Activated CD8-positive, alpha-beta T cell treated with anti-CD3 and anti-CD28 coated beads, Interleukin-2, amount 10 ng/mL, durations not matched to agents 7 days and 5 days (primary cell): Measurements from ENCODE around the gene ABCC8. TPM values are rescaled to one million over a fixed set of nuclear protein-coding genes. Genes with fewer than 3 reads are reported as not detected.

Source experiments
- ATAC-seq: fragments of 150-1000 bp; cut with Tn5 transposase; one replicate; pipeline ENCODE4 v1.10.0; 2021; ENCODE audit warnings: moderate library complexity
- CTCF ChIA-PET: fragments of 350-600 bp; sonication (Branson Sonifier 250); formaldehyde crosslinking; loops from one replicate; lab custom pipeline; 2021; ENCODE audit warnings: antibody characterized with exemption; lab: Charles Lee
- POLR2A ChIA-PET: fragments of 350-600 bp; sonication (Branson Sonifier 250); formaldehyde crosslinking; loops from one replicate; lab custom pipeline; 2021; ENCODE audit warnings: antibody characterized with exemption; lab: Charles Lee
- DNase-seq: peaks from one replicate; pipeline ENCODE4 v3.0.0-alpha.2; 2020
- H3K27ac Mint-ChIP-seq: one replicate; pipeline ENCODE4 v1.8.0; 2021; ENCODE audit warnings: mild to moderate bottlenecking, mixed read lengths
- H3K27me3 Mint-ChIP-seq: one replicate; pipeline ENCODE4 v1.8.0; 2021; ENCODE audit warnings: low read depth, mixed read lengths
- H3K36me3 Mint-ChIP-seq: one replicate; pipeline ENCODE4 v1.8.0; 2021; ENCODE audit warnings: low read depth, mixed read lengths
- H3K4me1 Mint-ChIP-seq: one replicate; pipeline ENCODE4 v1.8.0; 2021; ENCODE audit warnings: low read depth, mixed read lengths
- H3K4me3 Mint-ChIP-seq: one replicate; pipeline ENCODE4 v1.8.0; 2021; ENCODE audit warnings: mild to moderate bottlenecking, mixed read lengths
- H3K9me3 Mint-ChIP-seq: one replicate; pipeline ENCODE4 v1.8.0; 2022; ENCODE audit warnings: mixed read lengths; ENCODE audit not compliant: insufficient read depth
- total RNA-seq, 2 experiments: library from RNA; stranded (reverse); gene quantifications; one replicate each; pipeline ENCODE4 v1.2.3, GENCODE V29; 2021

Gene ABCC8
- total RNA-seq, 2 experiments from 2014 or later = 0.61 to 1.5 TPM

DNA sequence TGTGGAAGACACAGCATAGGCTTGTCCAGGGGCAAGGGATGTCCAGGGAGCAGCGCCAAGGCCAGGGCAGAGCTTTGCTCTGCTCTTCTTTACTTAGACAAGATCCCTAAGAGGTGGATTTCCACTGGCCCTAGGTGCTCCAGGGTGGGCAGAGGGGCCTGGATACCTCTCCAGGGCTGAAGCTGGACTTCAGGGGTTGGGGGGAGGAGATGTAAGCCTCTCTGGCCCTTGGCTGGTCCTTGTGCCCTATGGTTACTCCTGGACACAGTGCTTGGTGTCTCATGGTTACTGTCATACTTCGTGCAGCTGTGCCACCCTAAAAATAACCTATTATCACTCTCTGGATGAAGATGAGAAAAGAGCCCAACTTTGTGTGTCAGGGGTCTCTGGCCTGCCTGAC lies 75.3 kb downstream of the ABCC8 start:
- CTCF ChIA-PET = interaction anchor here (1.0 to 1.6 kb wide), 3 partner anchors 13 to 19 kb away, joined by 3 to 6 read pairs (median 4); partner anchors contain the start of gene KCNJ11
- no peaks in the 10 kb centered on the region for H3K36me3 Mint-ChIP-seq
- H3K4me3 Mint-ChIP-seq = no peak overlapping the region
- peaks cover 20% of the 10 kb centered on the region for H3K4me1 Mint-ChIP-seq
- DNase-seq = no peak
- no peak overlapping the region for H3K27ac Mint-ChIP-seq
- POLR2A ChIA-PET = no interaction called here
- no peak for ATAC-seq
- H3K9me3 Mint-ChIP-seq = no peaks in the 10 kb centered on the region
- H3K27me3 Mint-ChIP-seq = peaks cover 4% of the 10 kb centered on the region

DNA sequence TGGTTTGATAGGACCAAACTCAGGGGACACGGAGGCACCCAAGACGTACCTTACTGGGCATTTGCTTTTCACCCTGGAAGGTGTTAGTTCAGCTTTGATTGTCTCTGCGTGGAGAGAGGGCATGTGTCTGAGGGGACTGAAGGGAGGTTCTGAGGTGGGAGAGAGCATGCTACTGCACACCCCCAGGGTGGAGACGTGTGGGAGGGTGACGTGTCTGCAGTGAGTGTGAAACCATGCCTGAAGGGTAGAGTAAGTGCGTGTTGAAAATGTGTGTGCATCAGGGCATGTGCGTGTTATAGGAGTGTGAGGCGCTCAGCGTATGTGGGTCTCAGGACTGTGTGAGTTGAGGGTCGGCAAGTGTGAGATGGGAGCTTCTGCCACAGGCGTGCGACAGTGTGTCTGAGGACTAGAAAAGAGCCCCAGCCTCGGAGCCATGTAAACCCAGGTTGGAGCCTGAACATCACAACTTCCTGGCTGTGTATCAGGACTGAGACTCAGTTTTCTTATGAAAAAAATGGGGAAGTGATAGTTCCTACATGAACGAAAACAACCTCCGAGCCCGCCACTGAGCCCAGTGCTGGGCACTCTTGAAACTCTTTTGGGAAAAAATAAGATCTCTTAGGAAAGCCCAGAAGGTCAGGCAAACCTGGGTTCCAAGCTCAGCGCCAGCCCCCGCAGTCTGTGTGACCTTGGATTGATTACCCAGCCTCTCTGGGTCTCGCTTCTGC lies 76.4 kb downstream of the ABCC8 start:
- Mint-ChIP-seq H3K36me3 (no peaks in the 10 kb centered on the region), H3K4me1 (peaks cover 11% of the 10 kb centered on the region), H3K9me3 (no peaks in the 10 kb centered on the region), H3K27ac (no peak overlapping the region), H3K4me3 (no peak overlapping the region), H3K27me3 (peaks cover 4% of the 10 kb centered on the region)
- DNase-seq (no peak), ATAC-seq (no peak)
- ChIA-PET CTCF (interaction anchor here (0.9 to 1.4 kb wide), 3 partner anchors 11 to 20 kb away, joined by 3 to 6 read pairs (median 3); no protein-coding TSS in a partner anchor), POLR2A (no interaction called here)

DNA sequence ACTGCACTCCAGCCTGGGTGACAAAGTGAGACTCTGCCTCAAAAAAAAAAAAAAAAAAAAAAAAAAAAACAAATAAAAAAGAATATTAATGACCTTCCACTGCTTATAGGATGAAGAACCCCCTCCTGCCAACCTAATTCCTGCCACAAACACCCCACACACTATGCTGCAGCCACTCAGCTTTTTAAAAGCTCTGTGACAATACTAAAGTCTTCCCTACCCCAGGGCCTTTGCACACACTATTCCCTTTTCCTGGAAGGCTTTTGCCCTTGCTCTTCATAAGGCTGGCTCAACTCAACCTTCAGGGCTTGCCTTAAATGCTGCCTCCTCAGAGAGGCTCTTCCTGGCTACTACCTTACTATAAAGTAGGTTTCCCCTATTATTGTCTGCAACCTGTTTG lies 77.4 kb downstream of the ABCC8 start:
- H3K4me3 Mint-ChIP-seq = no peak overlapping the region
- DNase-seq (no peak), ATAC-seq (no peak)
- CTCF ChIA-PET = interaction anchor here (1.9 to 2.4 kb wide), 2 partner anchors 11 to 16 kb away, joined by 5 to 10 read pairs; partner anchors contain the start of gene KCNJ11
- H3K27ac Mint-ChIP-seq = no peak overlapping the region
- POLR2A ChIA-PET = no interaction called here
- no peaks in the 10 kb centered on the region for H3K9me3 Mint-ChIP-seq
- peaks cover 8% of the 10 kb centered on the region for H3K4me1 Mint-ChIP-seq
- H3K36me3 Mint-ChIP-seq = no peaks in the 10 kb centered on the region
- peaks cover 4% of the 10 kb centered on the region for H3K27me3 Mint-ChIP-seq

DNA sequence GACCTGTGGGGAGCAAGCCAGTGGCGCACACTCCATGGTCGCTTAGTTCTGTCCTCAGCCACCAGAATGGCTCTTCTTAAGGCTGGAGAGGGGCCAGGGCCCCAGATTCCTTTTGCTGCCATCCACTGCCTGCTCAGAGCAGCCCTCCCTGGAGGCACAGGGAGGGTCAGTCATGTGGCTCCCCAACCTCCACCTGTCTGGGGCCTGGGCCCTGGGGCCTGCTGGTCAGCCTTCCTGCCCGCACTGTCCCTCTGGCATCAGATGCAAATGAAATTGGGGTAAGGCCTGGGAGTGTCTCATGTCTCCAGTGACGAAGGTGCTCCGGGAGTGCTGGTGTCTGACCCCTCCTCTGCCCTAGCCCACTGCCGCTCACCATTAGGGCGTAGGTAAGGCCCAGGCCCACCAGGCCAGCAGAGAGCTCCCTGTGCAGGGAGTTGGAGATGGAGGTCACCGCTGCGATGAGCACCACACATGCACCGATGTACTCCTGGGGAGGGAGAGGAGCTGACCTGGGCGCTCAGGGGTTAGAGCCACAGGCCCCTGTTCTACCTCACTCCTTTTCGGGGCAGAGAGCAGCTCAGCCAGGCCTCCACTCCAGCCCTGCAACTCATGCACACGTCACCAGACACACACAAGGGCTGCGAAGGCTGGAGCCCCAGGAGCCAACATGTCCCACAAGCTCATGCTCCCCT lies 79.2 kb downstream of the ABCC8 start:
- Mint-ChIP-seq H3K4me3 (no peak overlapping the region), H3K9me3 (no peaks in the 10 kb centered on the region), H3K36me3 (no peaks in the 10 kb centered on the region), H3K27me3 (peaks cover 4% of the 10 kb centered on the region), H3K4me1 (peaks cover 5% of the 10 kb centered on the region), H3K27ac (no peak overlapping the region)
- ATAC-seq (no peak), DNase-seq (no peak)
- ChIA-PET POLR2A (interaction anchor here (1.1 kb wide), 1 partner anchor 110 kb away, joined by 4 read pairs; no protein-coding TSS in a partner anchor), CTCF (interaction anchor here (1.1 to 2.4 kb wide), 3 partner anchors 9 to 14 kb away, joined by 3 to 10 read pairs (median 5); partner anchors contain the start of gene KCNJ11)

DNA sequence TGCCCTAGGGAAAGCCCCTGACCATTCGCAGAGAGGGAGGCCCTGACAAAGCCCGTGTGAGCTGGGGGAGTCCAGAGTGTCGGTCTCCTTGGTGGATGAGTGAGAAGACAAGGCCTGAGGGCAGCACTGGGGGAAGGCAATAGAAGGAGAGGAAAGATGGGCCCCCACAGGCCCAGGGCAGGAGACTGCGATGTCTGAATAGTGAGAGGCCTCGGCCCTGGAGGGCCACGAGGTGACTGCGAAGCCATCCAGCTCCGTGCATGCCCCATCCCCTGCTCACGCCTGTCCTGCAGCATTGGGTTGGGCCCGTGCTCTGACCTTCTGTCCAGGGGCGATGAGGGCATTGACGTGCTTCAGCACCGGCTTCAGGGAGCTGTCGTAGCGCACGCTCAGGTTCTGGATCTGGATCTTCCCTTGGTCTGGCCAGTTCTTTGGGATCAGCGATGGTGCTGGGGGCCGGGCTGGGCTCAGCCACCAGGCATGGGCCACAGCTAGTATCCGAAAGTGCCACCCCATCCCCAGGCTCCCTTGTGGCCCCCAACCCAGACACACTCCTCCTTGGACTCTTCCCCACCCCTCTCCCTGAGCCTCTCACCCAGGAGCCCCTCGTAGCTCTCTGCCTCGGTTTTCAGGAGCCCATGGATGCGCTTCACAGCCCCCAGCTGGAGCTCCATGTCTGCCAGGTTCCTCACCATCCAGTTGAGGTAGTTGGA lies 79.9 kb downstream of the ABCC8 start:
- no peak for DNase-seq
- CTCF ChIA-PET = interaction anchor here (1.1 kb wide), 1 partner anchor 8 kb away, joined by 3 read pairs; the partner anchor contains the start of gene KCNJ11
- Mint-ChIP-seq H3K4me1 (peaks cover 5% of the 10 kb centered on the region), H3K36me3 (no peaks in the 10 kb centered on the region), H3K27ac (no peak overlapping the region), H3K27me3 (peaks cover 4% of the 10 kb centered on the region), H3K9me3 (no peaks in the 10 kb centered on the region), H3K4me3 (no peak overlapping the region)
- POLR2A ChIA-PET = interaction anchor here (1.1 kb wide), 1 partner anchor 111 kb away, joined by 4 read pairs; no protein-coding TSS in a partner anchor
- ATAC-seq = no peak

DNA sequence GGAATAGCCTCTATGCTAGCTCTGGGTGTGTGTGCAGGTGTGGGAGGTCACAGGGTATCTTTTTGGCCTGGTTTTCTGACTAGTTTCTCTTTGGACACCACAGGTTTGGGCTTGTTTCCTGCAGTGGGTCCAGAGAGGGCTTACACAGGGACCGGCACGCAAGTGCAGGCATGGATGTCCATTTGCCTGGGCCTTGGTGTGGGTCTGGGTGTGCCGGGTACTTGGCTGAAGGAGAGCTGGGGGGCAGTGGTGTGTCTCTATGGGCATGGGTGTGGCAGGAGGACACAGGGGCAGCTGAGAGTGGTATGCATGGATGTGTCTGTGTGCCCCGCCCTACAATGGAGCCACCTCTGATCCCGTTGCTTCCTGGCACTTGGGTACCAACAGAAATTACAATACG lies 80.7 kb downstream of the ABCC8 start:
- no peak for ATAC-seq
- Mint-ChIP-seq H3K4me1 (peaks cover 4% of the 10 kb centered on the region), H3K36me3 (no peaks in the 10 kb centered on the region), H3K9me3 (no peaks in the 10 kb centered on the region), H3K4me3 (no peak overlapping the region), H3K27me3 (peaks cover 9% of the 10 kb centered on the region), H3K27ac (no peak overlapping the region)
- DNase-seq = no peak
- CTCF ChIA-PET = no interaction called here
- POLR2A ChIA-PET = no interaction called here

DNA sequence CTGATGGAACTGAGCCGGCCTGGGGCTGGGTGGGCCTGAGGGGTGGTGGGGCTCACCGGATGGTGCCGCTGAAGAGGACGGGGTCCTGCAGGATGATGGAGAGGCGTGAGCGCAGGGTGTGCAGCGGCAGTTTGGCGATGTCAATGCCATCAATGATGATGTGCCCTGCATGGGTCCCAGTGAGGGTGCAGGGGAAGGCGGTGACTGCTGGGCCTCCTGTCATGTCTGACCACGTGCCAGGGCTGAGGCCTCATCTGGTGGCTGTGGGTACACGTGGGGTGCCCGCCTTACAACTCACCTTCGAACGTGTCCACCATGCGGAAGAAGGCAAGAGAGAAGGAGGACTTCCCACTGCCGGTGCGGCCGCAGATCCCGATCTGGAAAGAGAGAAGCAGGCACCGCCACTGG lies 81.1 kb downstream of the ABCC8 start:
- H3K27ac Mint-ChIP-seq = no peak overlapping the region
- DNase-seq = no peak
- H3K36me3 Mint-ChIP-seq = no peaks in the 10 kb centered on the region
- CTCF ChIA-PET = no interaction called here
- no peak for ATAC-seq
- no peak overlapping the region for H3K4me3 Mint-ChIP-seq
- POLR2A ChIA-PET = no interaction called here
- H3K27me3 Mint-ChIP-seq = peaks cover 10% of the 10 kb centered on the region
- no peaks in the 10 kb centered on the region for H3K9me3 Mint-ChIP-seq
- H3K4me1 Mint-ChIP-seq = no peaks in the 10 kb centered on the region

DNA sequence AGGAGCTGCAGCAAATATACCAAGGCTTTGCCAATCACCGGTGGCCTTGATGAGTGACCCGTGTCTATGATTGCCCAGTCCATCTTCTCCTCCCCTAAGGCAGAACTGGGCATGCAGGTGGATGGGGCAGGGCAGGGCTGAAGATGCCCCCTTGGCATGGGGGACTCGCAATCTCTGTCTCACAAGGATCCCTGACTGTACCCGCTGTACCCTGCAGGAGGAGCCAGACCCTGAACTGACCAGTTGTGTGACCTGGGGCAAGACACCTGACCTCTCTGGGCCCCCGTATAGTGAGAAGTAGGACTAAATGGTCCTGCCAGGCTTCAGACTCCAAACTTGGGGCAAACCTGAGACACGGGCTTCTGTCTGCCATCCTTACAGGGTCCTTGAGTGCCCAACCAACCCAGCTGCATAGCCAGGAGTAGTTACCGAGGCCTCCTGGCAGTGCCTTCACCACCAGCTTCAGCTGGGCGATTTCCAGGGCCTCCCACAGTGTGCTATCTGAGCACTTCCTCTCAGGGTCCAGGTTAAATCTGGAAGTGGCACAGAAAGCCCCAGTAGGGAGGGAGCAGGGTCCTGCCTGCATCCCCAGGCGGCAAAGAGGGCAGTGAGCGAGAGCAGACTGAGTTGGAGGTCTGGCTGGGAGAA lies 81.8 kb downstream of the ABCC8 start:
- no peak overlapping the region for H3K27ac Mint-ChIP-seq
- DNase-seq (no peak), ATAC-seq (no peak)
- no peak overlapping the region for H3K4me3 Mint-ChIP-seq
- POLR2A ChIA-PET = no interaction called here
- CTCF ChIA-PET = no interaction called here
- peaks cover 5% of the 10 kb centered on the region for H3K4me1 Mint-ChIP-seq
- H3K36me3 Mint-ChIP-seq = no peaks in the 10 kb centered on the region
- H3K9me3 Mint-ChIP-seq = no peaks in the 10 kb centered on the region
- peaks cover 12% of the 10 kb centered on the region for H3K27me3 Mint-ChIP-seq

DNA sequence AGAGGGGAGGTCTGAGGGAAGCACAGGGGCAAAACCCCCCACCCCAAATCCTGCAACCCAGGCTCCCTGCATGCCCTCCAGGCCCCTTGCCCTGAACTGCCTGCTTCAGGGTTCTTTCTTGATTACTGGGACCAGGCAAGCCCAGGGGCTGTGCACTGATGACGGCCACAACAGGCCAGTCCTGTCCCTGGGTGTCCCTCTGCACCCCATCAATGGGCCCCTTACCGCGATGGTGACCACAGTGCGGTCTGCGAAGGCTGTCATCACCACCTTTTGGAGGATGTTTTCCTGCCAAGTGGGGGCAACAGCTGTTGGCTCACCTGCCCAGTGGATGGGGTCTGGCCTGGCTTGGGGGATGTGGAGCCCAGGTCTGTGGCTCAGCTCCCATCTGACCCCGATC lies 83.2 kb downstream of the ABCC8 start:
- no peak for ATAC-seq
- H3K27me3 Mint-ChIP-seq = peaks cover 8% of the 10 kb centered on the region
- no peaks in the 10 kb centered on the region for H3K36me3 Mint-ChIP-seq
- no peaks in the 10 kb centered on the region for H3K9me3 Mint-ChIP-seq
- no peak overlapping the region for H3K4me3 Mint-ChIP-seq
- DNase-seq = no peak
- H3K4me1 Mint-ChIP-seq = peaks cover 6% of the 10 kb centered on the region
- H3K27ac Mint-ChIP-seq = no peak overlapping the region
- POLR2A ChIA-PET = no interaction called here
- CTCF ChIA-PET = interaction anchor here (0.6 to 2.4 kb wide), 2 partner anchors 10 to 15 kb away, joined by 3 to 11 read pairs; no protein-coding TSS in a partner anchor

DNA sequence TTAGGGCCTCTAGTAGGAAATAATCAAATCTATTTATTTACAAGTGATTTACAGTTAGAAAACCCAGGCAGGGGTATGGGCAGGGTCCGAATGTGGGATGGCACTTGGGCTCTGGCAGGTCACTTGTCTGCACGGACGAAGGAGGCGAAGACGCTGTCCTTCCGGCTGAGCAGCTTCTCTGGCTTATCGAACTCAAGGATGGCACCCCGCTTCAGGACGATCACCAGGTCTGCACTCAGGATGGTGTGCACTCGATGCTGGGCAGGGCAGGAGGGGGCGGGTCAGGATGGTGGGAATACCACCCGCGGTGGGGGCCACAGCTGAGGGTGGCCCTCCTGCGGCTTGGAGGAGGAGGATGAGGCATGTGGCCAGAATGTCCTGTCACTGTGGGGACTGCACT lies 83.8 kb downstream of the ABCC8 start:
- Mint-ChIP-seq H3K27ac (no peak overlapping the region), H3K9me3 (no peaks in the 10 kb centered on the region), H3K27me3 (peaks cover 8% of the 10 kb centered on the region), H3K4me1 (peaks cover 6% of the 10 kb centered on the region), H3K4me3 (no peak overlapping the region), H3K36me3 (no peaks in the 10 kb centered on the region)
- POLR2A ChIA-PET = no interaction called here
- no peak for DNase-seq
- CTCF ChIA-PET = interaction anchor here (2.4 kb wide), 1 partner anchor 9 kb away, joined by 11 read pairs; no protein-coding TSS in a partner anchor
- no peak for ATAC-seq
